Trophoblast cell (in vitro differentiated cells and primary cell): ENCODE measurements around the gene CDRT15.
"Not testable (repeated sequence)": the region's sequence is repeated elsewhere in the genome, so short reads cannot be mapped to it uniquely, and the experiment has no call there.

Experiments
- DNase-seq, 2 donors: peaks; one replicate each; pipeline ENCODE4 v3.0.0-alpha.2; 2016
- H2AFZ ChIP-seq: 2 replicates; pipeline ENCODE4 v1.6.1; 2013; ENCODE audit warnings: low read length, moderate library complexity, mild to moderate bottlenecking; ENCODE audit not compliant: insufficient read depth, poor library complexity
- H2AK5ac ChIP-seq: 2 replicates; pipeline ENCODE4 v1.6.1; 2013; ENCODE audit warnings: mild to moderate bottlenecking, low read length
- H2BK120ac ChIP-seq: 2 replicates; pipeline ENCODE4 v1.6.1; 2013; ENCODE audit warnings: low read length, mild to moderate bottlenecking, moderate library complexity; ENCODE audit not compliant: insufficient read depth, poor library complexity
- H2BK12ac ChIP-seq: 2 replicates; pipeline ENCODE4 v1.6.1; 2013; ENCODE audit warnings: mild to moderate bottlenecking, low read length, moderate library complexity
- H2BK5ac ChIP-seq: 2 replicates; pipeline ENCODE4 v1.6.1; 2013; ENCODE audit warnings: low read length, low read depth, moderate library complexity, mild to moderate bottlenecking; ENCODE audit not compliant: poor library complexity
- H3K14ac ChIP-seq: 2 replicates; pipeline ENCODE4 v1.6.1; 2013; ENCODE audit warnings: mild to moderate bottlenecking, low read length
- H3K18ac ChIP-seq: 2 replicates; pipeline ENCODE4 v1.6.1; 2013; ENCODE audit warnings: mild to moderate bottlenecking, low read length
- H3K23ac ChIP-seq: 2 replicates; pipeline ENCODE4 v1.6.1; 2013; ENCODE audit warnings: low read length
- H3K27ac ChIP-seq: 2 replicates; pipeline ENCODE4 v1.5.1; 2013; ENCODE audit warnings: low read depth, mild to moderate bottlenecking, inconsistent platforms, low read length, moderate library complexity
- H3K27me3 ChIP-seq: 2 replicates; pipeline ENCODE4 v1.6.1; 2013; ENCODE audit warnings: inconsistent platforms, mild to moderate bottlenecking, low read length, moderate library complexity; ENCODE audit not compliant: insufficient read depth
- H3K36me3 ChIP-seq, 2 experiments: 1 replicate in 1 of 2; 2 replicates in 1 of 2; pipeline ENCODE4 v1.6.1; 2013; ENCODE audit warnings: low read length in 2 of 2, mild to moderate bottlenecking in 2 of 2, moderate library complexity in 1 of 2; ENCODE audit not compliant: insufficient read depth in 2 of 2, control insufficient read depth in 1 of 2
- H3K4ac ChIP-seq: 2 replicates; pipeline ENCODE4 v1.6.1; 2013; ENCODE audit warnings: low read depth, mild to moderate bottlenecking, low read length, moderate library complexity
- H3K4me1 ChIP-seq, 2 experiments: 1 replicate in 1 of 2; 2 replicates in 1 of 2; pipeline ENCODE4 v1.6.1; 2013; ENCODE audit warnings: low read length in 2 of 2, mild to moderate bottlenecking in 2 of 2, moderate library complexity in 1 of 2; ENCODE audit not compliant: insufficient read depth in 2 of 2, control insufficient read depth in 1 of 2
- H3K4me2 ChIP-seq: 2 replicates; pipeline ENCODE4 v1.6.1; 2013; ENCODE audit warnings: inconsistent platforms, mild to moderate bottlenecking, low read length, moderate library complexity
- H3K4me3 ChIP-seq: 2 replicates; pipeline ENCODE4 v1.5.1; 2013; ENCODE audit warnings: mild to moderate bottlenecking, low read depth, low read length, inconsistent platforms
- H3K79me1 ChIP-seq: one replicate; pipeline ENCODE4 v1.6.1; 2013; ENCODE audit warnings: low read length
- H3K79me2 ChIP-seq: 2 replicates; pipeline ENCODE4 v1.6.1; 2013; ENCODE audit warnings: low read length, mild to moderate bottlenecking; ENCODE audit not compliant: control insufficient read depth, insufficient read depth, poor library complexity
- H3K9ac ChIP-seq: 2 replicates; pipeline ENCODE4 v1.6.1; 2013; ENCODE audit warnings: mild to moderate bottlenecking, low read length
- H3K9me3 ChIP-seq: 2 replicates; pipeline ENCODE4 v1.6.1; 2013; ENCODE audit warnings: low read depth, mild to moderate bottlenecking, control low read depth, inconsistent platforms, low read length; ENCODE audit not compliant: insufficient read depth
- H4K12ac ChIP-seq: 2 replicates; pipeline ENCODE4 v1.6.1; 2013; ENCODE audit warnings: low read depth, mild to moderate bottlenecking, low read length, moderate library complexity
- H4K8ac ChIP-seq: 2 replicates; pipeline ENCODE4 v1.6.1; 2013; ENCODE audit warnings: low read depth, mild to moderate bottlenecking, low read length, moderate library complexity
- H4K91ac ChIP-seq: one replicate; pipeline ENCODE4 v1.6.1; 2013; ENCODE audit warnings: low read depth, mild to moderate bottlenecking, low read length, moderate library complexity
- WGBS: extraction: QIAGEN DNeasy Blood & Tissue Kit; methylation state at CpG from one replicate; pipeline ENCODE4 v1.1.7; 2013; ENCODE audit warnings: missing lambda C conversion rate; ENCODE audit not compliant: insufficient read length, insufficient coverage; ENCODE audit errors: extremely low coverage; 5-methylcytosine and 5-hydroxymethylcytosine counted together

Gene CDRT15

GRCh38 chr17:14245629-14246028 lies 9.0 kb upstream of the CDRT15 start:
- H2BK120ac ChIP-seq = no peak overlapping the region
- H4K91ac ChIP-seq = no peak overlapping the region
- H3K18ac ChIP-seq = no peak overlapping the region
- H3K36me3 ChIP-seq = no peaks in the 10 kb centered on the region
- no peak for DNase-seq
- no peaks in the 10 kb centered on the region for H3K4me1 ChIP-seq
- WGBS = no CpG with 5 or more reads among the region's 3 CpGs
- H2BK5ac ChIP-seq = no peak overlapping the region
- H4K12ac ChIP-seq = no peak overlapping the region
- H3K4me2 ChIP-seq = no peak overlapping the region
- H2BK12ac ChIP-seq = no peak overlapping the region
- no peak overlapping the region for H2AK5ac ChIP-seq
- H3K9ac ChIP-seq = no peak overlapping the region
- H3K79me1 ChIP-seq = no peaks in the 10 kb centered on the region
- H3K4ac ChIP-seq = no peak overlapping the region
- H3K79me2 ChIP-seq = no peaks in the 10 kb centered on the region
- no peak overlapping the region for H3K23ac ChIP-seq
- H2AFZ ChIP-seq = no peak overlapping the region
- no peak overlapping the region for H3K4me3 ChIP-seq
- H4K8ac ChIP-seq = no peak overlapping the region
- no peak overlapping the region for H3K14ac ChIP-seq
- no peaks in the 10 kb centered on the region for H3K27me3 ChIP-seq
- H3K9me3 ChIP-seq = no peaks in the 10 kb centered on the region
- H3K27ac ChIP-seq = no peak overlapping the region

- H3K79me1 ChIP-seq = no peaks in the 10 kb centered on the region
- no peaks in the 10 kb centered on the region for H3K27me3 ChIP-seq
- H3K14ac ChIP-seq = no peak overlapping the region
- no peak overlapping the region for H3K4me2 ChIP-seq
- no peak overlapping the region for H2BK120ac ChIP-seq
- H2AFZ ChIP-seq = no peak overlapping the region
- no CpG with 5 or more reads among the region's 1 CpG for WGBS
- DNase-seq = no peak
- no peak overlapping the region for H3K23ac ChIP-seq
- H2BK12ac ChIP-seq = no peak overlapping the region
- H2AK5ac ChIP-seq = no peak overlapping the region
- H3K4me3 ChIP-seq = no peak overlapping the region
- no peak overlapping the region for H4K8ac ChIP-seq
- H3K4me1 ChIP-seq = no peaks in the 10 kb centered on the region
- no peak overlapping the region for H3K18ac ChIP-seq
- no peak overlapping the region for H3K27ac ChIP-seq
- no peak overlapping the region for H4K12ac ChIP-seq
- H3K79me2 ChIP-seq = no peaks in the 10 kb centered on the region
- no peak overlapping the region for H4K91ac ChIP-seq
- no peak overlapping the region for H2BK5ac ChIP-seq
- H3K9me3 ChIP-seq = no peaks in the 10 kb centered on the region
- no peaks in the 10 kb centered on the region for H3K36me3 ChIP-seq
- H3K4ac ChIP-seq = no peak overlapping the region
- H3K9ac ChIP-seq = no peak overlapping the region
Measured at GRCh38 chr17:14245002-14245401, 8.3 kb upstream of the CDRT15 start.

- H3K9ac ChIP-seq = not testable (repeated sequence)
Measured at GRCh38 chr17:14239271-14239670, 2.6 kb upstream of the CDRT15 start.

GRCh38 chr17:14236032-14236431 lies 630 bp downstream of the CDRT15 start:
- H2AK5ac ChIP-seq, H3K27ac ChIP-seq, H2AFZ ChIP-seq, H2BK5ac ChIP-seq, H2BK12ac ChIP-seq, H4K91ac ChIP-seq, H3K23ac ChIP-seq, H3K9me3 ChIP-seq, H4K8ac ChIP-seq, H4K12ac ChIP-seq, H3K79me2 ChIP-seq, H3K36me3 ChIP-seq, H3K27me3 ChIP-seq, H3K4me3 ChIP-seq, H3K4me2 ChIP-seq, H3K79me1 ChIP-seq, H3K14ac ChIP-seq, H3K4ac ChIP-seq, H3K18ac ChIP-seq, H3K4me1 ChIP-seq, DNase-seq, H3K9ac ChIP-seq, H2BK120ac ChIP-seq: not testable (repeated sequence)
- no CpG with 5 or more reads among the region's 9 CpGs for WGBS

More at GRCh38 chr17:14239271-14239670, 2.6 kb upstream of the CDRT15 start:
- H4K91ac ChIP-seq, H3K23ac ChIP-seq, H2AFZ ChIP-seq, H3K4me3 ChIP-seq, H3K4ac ChIP-seq, H3K36me3 ChIP-seq, H3K9me3 ChIP-seq, H2BK12ac ChIP-seq, DNase-seq, H2AK5ac ChIP-seq, H3K27ac ChIP-seq, H3K79me1 ChIP-seq, H3K14ac ChIP-seq, H3K27me3 ChIP-seq, H3K4me1 ChIP-seq, H3K4me2 ChIP-seq, H4K12ac ChIP-seq, H2BK5ac ChIP-seq, H4K8ac ChIP-seq, H2BK120ac ChIP-seq, H3K18ac ChIP-seq, H3K79me2 ChIP-seq: not testable (repeated sequence)
- WGBS = no CpG with 5 or more reads among the region's 5 CpGs
